Kidney (tissue), 14 donors: ENCODE measurements around the gene RNF144B. TPM values are rescaled to one million over a fixed set of nuclear protein-coding genes. Genes with fewer than 3 reads are reported as not detected.

Source experiments
- DNase-seq, 5 donors: peaks; one replicate each; pipeline ENCODE4 v3.0.0-alpha.2; 2013 to 2020
- FAIRE-seq: peaks from 2 replicates; lab custom pipeline; 2012; peaks lifted over from hg19 to GRCh38; lab: Jason Lieb, UNC
- H3K27ac ChIP-seq, 2 donors: one replicate each; pipeline ENCODE4 v1.7.0; 2013; ENCODE audit warnings: low read depth in 2 of 2, low read length in 2 of 2, inconsistent platforms in 1 of 2
- H3K27me3 ChIP-seq: one replicate; pipeline ENCODE4 v1.7.1; 2013; ENCODE audit warnings: low read length, inconsistent platforms; ENCODE audit not compliant: control insufficient read depth, insufficient read depth
- H3K36me3 ChIP-seq, 3 donors: one replicate each; pipeline versions ENCODE4 v1.7.0 to v1.7.1; 2013; ENCODE audit warnings: low read length in 3 of 3, control low read depth in 1 of 3, inconsistent platforms in 1 of 3; ENCODE audit not compliant: insufficient read depth in 3 of 3, control insufficient read depth in 2 of 3
- H3K4me1 ChIP-seq, 3 donors: one replicate each; pipeline versions ENCODE4 v1.7.0 to v1.7.1; 2013; ENCODE audit warnings: low read length in 3 of 3, inconsistent platforms in 1 of 3, low read depth in 1 of 3; ENCODE audit not compliant: control insufficient read depth in 2 of 3, insufficient read depth in 2 of 3
- H3K4me3 ChIP-seq, 3 donors: one replicate each; pipeline versions ENCODE4 v1.7.0 to v1.8.1; 2013; ENCODE audit warnings: low read length in 3 of 3, control low read depth in 1 of 3, inconsistent platforms in 1 of 3
- H3K9ac ChIP-seq, 3 donors: one replicate each; pipeline versions ENCODE4 v1.7.0 to v1.7.1; 2013; ENCODE audit warnings: low read length in 3 of 3, control low read depth in 1 of 3, inconsistent platforms in 1 of 3
- H3K9me3 ChIP-seq, 3 donors: one replicate each; pipeline versions ENCODE4 v1.7.0 to v1.7.1; 2013; ENCODE audit warnings: low read length in 3 of 3, control low read depth in 1 of 3, inconsistent platforms in 1 of 3; ENCODE audit not compliant: control insufficient read depth in 2 of 3, insufficient read depth in 1 of 3
- intact Hi-C: fragments of 100-400 bp; cut with DNase I; formaldehyde crosslinking; loops from one replicate; pipeline ENCODE4 v1.11.1; 2022
- polyA plus RNA-seq: library from polyadenylated mRNA; stranded (reverse); fragments of 350-450 nt; fragmentation: Illumina TruSeq; extraction: RNeasy Lipid Tissue Mini Kit (QIAGEN cat#74804); gene quantifications from one replicate; pipeline ENCODE4 v1.2.3, GENCODE V29; 2014; ENCODE audit warnings: low read depth, low replicate concordance; ENCODE audit not compliant: insufficient read depth
- total RNA-seq: library from RNA; stranded (reverse); fragmentation: NEBNext Ultra II Directional; extraction: Animal tissue kit (Norgen Biotek cat#: 25700); gene quantifications from one replicate; pipeline ENCODE4 v1.2.1, GENCODE V29; 2021
- TF ChIP-seq, protein P1 (sequence below): IDR thresholded peaks from 3 replicates; pipeline ENCODE4 v1.5.1; 2012; ENCODE audit warnings: mild to moderate bottlenecking, moderate library complexity, borderline replicate concordance; ENCODE audit not compliant: insufficient read depth; ENCODE audit errors: extremely low read depth
- donor health status: control.
- donor health status: control.
- donor health status: control.
- donor health status: control.
- donor health status: control.
- donor health status: DM: yes; HTN: yes; CAD: no.
- donor health status: Normal renal cell carcinoma (clear cell type).

RNF144B gene
- total and polyA plus RNA-seq, 2 donors from 2014 or later, result 9.4 to 153 TPM

DNA sequence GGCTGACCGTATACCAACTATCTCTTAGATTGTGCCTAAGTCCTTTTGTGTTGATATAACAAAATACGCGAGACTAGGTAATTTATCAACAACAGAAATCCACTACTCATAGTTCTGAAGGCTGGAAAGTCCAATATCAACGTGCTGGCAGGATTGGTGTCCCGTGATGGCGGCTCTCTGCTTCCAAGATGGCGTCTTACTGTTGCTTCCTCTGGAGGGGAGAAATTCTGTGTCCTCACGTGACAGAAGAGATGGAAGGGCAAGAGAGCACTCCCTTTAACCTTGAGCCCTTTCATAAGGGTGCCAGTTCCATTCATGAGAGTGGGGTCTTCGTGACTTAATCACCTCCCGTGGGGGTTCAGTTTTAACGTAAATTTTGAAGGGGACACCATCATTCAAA, 28.1 kb downstream of the RNF144B start:
- H3K27me3 ChIP-seq, result no peaks in the 10 kb centered on the region
- no peaks in the 10 kb centered on the region for H3K9me3 ChIP-seq
- peaks cover 2 to 6% (median 3%) of the 10 kb centered on the region in 3 donors for H3K4me1 ChIP-seq
- H3K9ac ChIP-seq, result no peak overlapping the region
- TF ChIP-seq, protein P1, sequence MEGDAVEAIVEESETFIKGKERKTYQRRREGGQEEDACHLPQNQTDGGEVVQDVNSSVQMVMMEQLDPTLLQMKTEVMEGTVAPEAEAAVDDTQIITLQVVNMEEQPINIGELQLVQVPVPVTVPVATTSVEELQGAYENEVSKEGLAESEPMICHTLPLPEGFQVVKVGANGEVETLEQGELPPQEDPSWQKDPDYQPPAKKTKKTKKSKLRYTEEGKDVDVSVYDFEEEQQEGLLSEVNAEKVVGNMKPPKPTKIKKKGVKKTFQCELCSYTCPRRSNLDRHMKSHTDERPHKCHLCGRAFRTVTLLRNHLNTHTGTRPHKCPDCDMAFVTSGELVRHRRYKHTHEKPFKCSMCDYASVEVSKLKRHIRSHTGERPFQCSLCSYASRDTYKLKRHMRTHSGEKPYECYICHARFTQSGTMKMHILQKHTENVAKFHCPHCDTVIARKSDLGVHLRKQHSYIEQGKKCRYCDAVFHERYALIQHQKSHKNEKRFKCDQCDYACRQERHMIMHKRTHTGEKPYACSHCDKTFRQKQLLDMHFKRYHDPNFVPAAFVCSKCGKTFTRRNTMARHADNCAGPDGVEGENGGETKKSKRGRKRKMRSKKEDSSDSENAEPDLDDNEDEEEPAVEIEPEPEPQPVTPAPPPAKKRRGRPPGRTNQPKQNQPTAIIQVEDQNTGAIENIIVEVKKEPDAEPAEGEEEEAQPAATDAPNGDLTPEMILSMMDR, result no peak
- intact Hi-C loops, result no loop called here
- no peak for DNase-seq
- no peak for FAIRE-seq
- peak overlapping the region in 1 of 3 donors; percentile 14 for H3K4me3 ChIP-seq
- no peaks in the 10 kb centered on the region for H3K36me3 ChIP-seq
- H3K27ac ChIP-seq, result no peak overlapping the region

DNA sequence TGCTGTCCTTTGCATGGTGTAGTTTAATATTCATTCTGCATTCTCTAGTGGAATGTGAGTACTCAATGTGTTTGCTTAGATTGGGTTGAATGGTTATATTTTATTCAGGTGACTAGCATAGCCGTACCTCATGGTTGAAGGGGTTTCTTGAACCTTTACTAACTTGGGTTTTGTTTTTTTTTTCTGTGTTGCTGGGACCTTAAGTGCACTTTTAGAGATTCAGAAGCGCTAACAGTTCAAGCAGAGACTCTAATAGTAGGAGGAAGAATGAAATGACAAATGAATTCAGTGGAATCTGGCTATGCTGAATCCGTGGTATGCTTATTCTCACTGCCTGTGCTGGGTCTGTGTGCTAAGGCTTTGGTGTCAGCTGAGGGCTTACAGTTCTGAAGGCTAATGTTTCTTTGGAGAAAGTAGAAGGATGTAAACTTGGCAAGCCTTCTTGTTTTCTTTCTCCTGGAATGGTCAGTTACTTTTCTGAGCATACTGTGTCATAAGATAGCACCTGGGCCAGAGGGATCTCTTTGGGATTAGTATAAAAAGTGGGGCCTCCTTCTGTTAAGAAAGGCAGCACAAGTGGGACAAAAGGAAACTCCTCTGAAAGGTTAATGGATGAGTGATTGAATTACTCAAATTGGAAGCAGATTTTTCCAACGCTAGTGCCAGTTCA, 28.7 kb downstream of the RNF144B start:
- FAIRE-seq, result no peak
- H3K4me1 ChIP-seq, result peaks cover 2 to 6% (median 3%) of the 10 kb centered on the region in 3 donors
- TF ChIP-seq, protein P1, result no peak
- H3K27me3 ChIP-seq, result no peaks in the 10 kb centered on the region
- intact Hi-C loops, result no loop called here
- H3K27ac ChIP-seq, result peak overlapping the region; percentile 18 to 68
- H3K4me3 ChIP-seq, result peak overlapping the region in 1 of 3 donors; percentile 14
- no peaks in the 10 kb centered on the region for H3K9me3 ChIP-seq
- no peaks in the 10 kb centered on the region for H3K36me3 ChIP-seq
- no peak overlapping the region for H3K9ac ChIP-seq
- DNase-seq, result peak in 1 of 5 donors; percentile 32

DNA sequence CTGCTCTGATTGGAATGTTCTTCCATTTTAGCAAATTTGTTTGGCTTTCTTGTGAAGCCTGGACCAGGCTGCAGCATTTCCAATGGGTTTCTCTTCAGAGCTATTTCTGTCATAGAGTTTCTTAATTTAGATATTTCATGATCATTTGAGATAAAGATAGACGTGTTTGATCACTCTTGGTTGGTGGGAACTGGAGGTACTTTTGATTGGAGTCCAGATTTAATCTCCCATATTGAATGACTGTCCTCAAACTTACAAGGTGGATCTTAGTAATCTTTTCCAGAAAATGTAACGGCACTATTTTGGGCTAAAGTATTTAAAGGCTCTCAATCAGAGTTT, 29.2 kb downstream of the RNF144B start:
- Histone ChIP-seq H3K36me3 (no peaks in the 10 kb centered on the region), H3K9me3 (no peaks in the 10 kb centered on the region), H3K27ac (peak overlapping the region in 1 of 2 donors; percentile 68), H3K9ac (no peak overlapping the region), H3K4me1 (peaks cover 2 to 6% (median 3%) of the 10 kb centered on the region in 3 donors), H3K27me3 (no peaks in the 10 kb centered on the region), H3K4me3 (no peak overlapping the region)
- TF ChIP-seq, protein P1, result no peak
- intact Hi-C loops, result no loop called here
- FAIRE-seq (no peak), DNase-seq (no peak)

DNA sequence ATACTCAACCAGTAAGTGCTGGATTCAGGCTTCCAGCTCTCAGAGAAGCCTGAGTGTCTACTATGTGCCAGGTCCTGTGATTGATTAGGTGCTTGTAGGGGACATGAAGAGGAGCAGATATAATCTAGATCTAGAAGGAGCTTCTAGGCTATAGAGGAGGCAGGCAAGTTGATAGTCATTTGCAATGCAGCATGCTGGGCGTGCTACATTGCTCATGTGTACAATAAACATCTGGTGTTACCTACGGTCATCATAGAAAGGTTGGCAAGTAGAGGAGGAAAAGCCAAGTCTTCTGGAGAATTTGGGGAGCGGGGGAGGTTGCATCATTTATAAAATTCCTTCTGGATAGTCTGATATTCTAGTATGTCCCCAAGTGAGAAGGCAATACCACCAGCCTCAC, 33.2 kb downstream of the RNF144B start:
- no peak overlapping the region for H3K9ac ChIP-seq
- intact Hi-C loops, result no loop called here
- DNase-seq (no peak), FAIRE-seq (no peak)
- peaks cover 0 to 7% (median 3%) of the 10 kb centered on the region in 3 donors for H3K4me1 ChIP-seq
- no peaks in the 10 kb centered on the region for H3K36me3 ChIP-seq
- H3K27ac ChIP-seq, result no peak overlapping the region
- H3K4me3 ChIP-seq, result no peak overlapping the region
- no peaks in the 10 kb centered on the region for H3K27me3 ChIP-seq
- H3K9me3 ChIP-seq, result no peaks in the 10 kb centered on the region
- TF ChIP-seq, protein P1, result no peak
